ENCODE results near the gene SNX5. TPM values are rescaled to one million over a fixed set of nuclear protein-coding genes. Genes with fewer than 3 reads are reported as not detected.

Gene SNX5
- total RNA-seq, 2 donors from 2014 or later: 114 to 255 TPM

GRCh38 chr20:17896771-17897369, 71.7 kb downstream of the SNX5 start:
- Mint-ChIP-seq H3K27ac (no peak overlapping the region), H3K36me3 (no peaks in the 10 kb centered on the region), H3K4me3 (no peak overlapping the region), H3K27me3 (peaks cover 19 to 21% of the 10 kb centered on the region in 2 donors), H3K4me1 (ENCODE audit: low read depth in 2 of 2) (peaks cover 21 to 22% of the 10 kb centered on the region in 2 donors), H3K9me3 (no peaks in the 10 kb centered on the region)
- ATAC-seq (peak; percentile 37 to 74), DNase-seq (ENCODE audit: low spot score) (no peak)

GRCh38 chr20:17896193-17896723, 72.3 kb downstream of the SNX5 start:
- DNase-seq (ENCODE audit: low spot score) (no peak), ATAC-seq (no peak)
- H3K9me3 Mint-ChIP-seq: no peaks in the 10 kb centered on the region
- peaks cover 19 to 21% of the 10 kb centered on the region in 2 donors for H3K27me3 Mint-ChIP-seq
- H3K27ac Mint-ChIP-seq: peak overlapping the region in 1 of 2 donors; percentile 84
- peak overlapping the region; percentile 55 for H3K4me3 Mint-ChIP-seq
- peaks cover 21 to 22% of the 10 kb centered on the region in 2 donors for H3K4me1 Mint-ChIP-seq (ENCODE audit: low read depth in 2 of 2)
- H3K36me3 Mint-ChIP-seq: no peaks in the 10 kb centered on the region

GRCh38 chr20:17895641-17896171, 72.9 kb downstream of the SNX5 start:
- DNase-seq (ENCODE audit: low spot score) (peak; percentile 66), ATAC-seq (peak; percentile 78 to 86)
- Mint-ChIP-seq H3K36me3 (no peaks in the 10 kb centered on the region), H3K27me3 (peaks cover 19 to 21% of the 10 kb centered on the region in 2 donors), H3K4me1 (ENCODE audit: low read depth in 2 of 2) (peaks cover 18 to 22% of the 10 kb centered on the region in 2 donors), H3K27ac (peak overlapping the region in 1 of 2 donors; percentile 84), H3K4me3 (peak overlapping the region; percentile 55), H3K9me3 (no peaks in the 10 kb centered on the region)

DNA sequence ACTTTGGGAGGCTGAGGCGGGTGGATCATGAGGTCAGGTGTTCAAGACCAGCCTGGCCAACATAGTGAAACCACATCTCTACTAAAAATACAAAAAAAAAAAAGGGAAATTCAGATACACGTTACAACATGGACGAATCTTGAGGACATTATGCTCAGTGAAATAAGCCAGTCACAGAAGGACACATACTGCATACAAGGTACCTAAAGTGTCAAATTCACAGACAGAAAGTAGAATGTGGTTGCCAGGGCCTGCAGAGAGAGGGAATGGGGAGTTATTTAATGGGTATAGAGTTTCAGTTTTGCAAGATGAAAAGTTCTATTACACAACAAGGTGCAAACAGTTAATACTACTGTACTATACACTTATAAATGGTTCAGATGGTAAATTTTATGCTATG, 75.1 kb downstream of the SNX5 start:
- DNase-seq (ENCODE audit: low spot score) (no peak), ATAC-seq (no peak)
- Mint-ChIP-seq H3K4me1 (ENCODE audit: low read depth in 2 of 2) (peaks cover 15 to 22% of the 10 kb centered on the region in 2 donors), H3K4me3 (no peak overlapping the region), H3K36me3 (no peaks in the 10 kb centered on the region), H3K27me3 (peaks cover 21 to 23% of the 10 kb centered on the region in 2 donors), H3K27ac (no peak overlapping the region), H3K9me3 (no peaks in the 10 kb centered on the region)

DNA sequence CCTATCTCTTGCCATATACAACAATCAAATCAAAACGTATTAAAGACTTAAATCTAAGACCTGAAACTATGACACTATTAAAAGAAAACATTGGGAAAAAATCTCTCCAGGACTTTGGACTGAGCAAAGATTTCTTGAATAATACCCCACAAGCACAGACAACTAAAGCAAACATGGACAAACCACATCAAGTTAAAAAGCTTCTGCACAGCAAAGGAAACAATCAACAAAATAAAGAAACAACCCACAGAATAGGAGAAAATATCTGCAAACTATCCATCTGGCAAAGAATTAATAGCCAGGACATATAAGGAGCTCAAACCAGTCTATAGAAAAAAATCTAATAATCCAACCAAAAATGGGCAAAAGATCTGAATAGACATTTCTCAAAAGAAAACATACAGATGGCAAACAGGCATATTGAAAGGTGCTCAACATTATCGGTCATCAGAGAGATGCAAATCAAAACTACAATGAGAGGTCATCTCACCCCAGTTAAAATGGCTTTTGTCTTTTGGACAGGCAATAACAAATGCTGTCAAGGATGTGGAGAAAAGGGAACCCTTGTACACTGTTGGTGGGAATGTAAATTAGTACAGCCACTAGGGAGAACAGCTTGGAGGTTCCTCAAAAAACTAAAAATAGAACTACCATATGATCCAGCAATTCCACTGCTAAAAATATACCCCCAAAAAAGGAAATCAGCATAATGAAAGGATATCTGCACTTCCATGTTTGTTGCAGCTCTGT, 76.2 kb downstream of the SNX5 start:
- ATAC-seq (no peak), DNase-seq (ENCODE audit: low spot score) (no peak)
- no peak overlapping the region for H3K4me3 Mint-ChIP-seq
- H3K27me3 Mint-ChIP-seq: peaks cover 18 to 25% of the 10 kb centered on the region in 2 donors
- peaks cover 20 to 21% of the 10 kb centered on the region in 2 donors for H3K4me1 Mint-ChIP-seq (ENCODE audit: low read depth in 2 of 2)
- no peaks in the 10 kb centered on the region for H3K36me3 Mint-ChIP-seq
- H3K27ac Mint-ChIP-seq: no peak overlapping the region
- no peaks in the 10 kb centered on the region for H3K9me3 Mint-ChIP-seq

Other genes starting within 250 kb of the SNX5 start
- gene MGME1, start 224 bp upstream of the SNX5 start, total RNA-seq: 10 to 100 TPM; 20.2 to 30.3 TPM
- gene OVOL2, start 89.1 kb upstream of the SNX5 start, total RNA-seq: not detected
- 10 to 100 TPM; 10.6 to 11.0 TPM for gene KAT14, start 169.1 kb upstream of the SNX5 start, total RNA-seq
- 10 to 100 TPM in 1 of 2 donors, 1 to 10 TPM in 1; 7.0 to 14.6 TPM for gene PET117, start 169.1 kb upstream of the SNX5 start, total RNA-seq